Activated CD8-positive, alpha-beta memory T cell treated with anti-CD3 and anti-CD28 coated beads for 4 hours (primary cell): Measurements from ENCODE around the gene MTCH2.
A peak's percentile ranks its signal among the peaks of the same experiment; 100 is the strongest.
"Not testable (repeated sequence)": the region's sequence is repeated elsewhere in the genome, so short reads cannot be mapped to it uniquely, and the experiment has no call there.

Source experiments
- DNase-seq, 2 donors: peaks; one replicate each; pipeline ENCODE4 v3.0.0-alpha.2; 2020; ENCODE audit warnings: low read depth in 2 of 2

MTCH2 gene

GRCh38 chr11:47642099-47642855, at the start of gene MTCH2:
MTCH2 (minus strand) TSS chr11:47642559; CDS start chr11:47642465, 94 bp downstream.
- DNase-seq = peak; percentile 92 to 93

- no peak for DNase-seq
Observed at GRCh38 chr11:47691979-47692378, 49.6 kb upstream of the MTCH2 start.

GRCh38 chr11:47689480-47689879, 47.1 kb upstream of the MTCH2 start:
- no peak for DNase-seq

GRCh38 chr11:47688991-47689390, 46.6 kb upstream of the MTCH2 start:
- no peak for DNase-seq

GRCh38 chr11:47688111-47688510, 45.8 kb upstream of the MTCH2 start:
- DNase-seq = no peak

GRCh38 chr11:47686704-47687103, 44.3 kb upstream of the MTCH2 start:
- not testable (repeated sequence) for DNase-seq

GRCh38 chr11:47686151-47686550, 43.8 kb upstream of the MTCH2 start:
- no peak for DNase-seq

GRCh38 chr11:47675851-47676250, 33.5 kb upstream of the MTCH2 start:
- DNase-seq = no peak

- no peak for DNase-seq
Observed at GRCh38 chr11:47672283-47672730, 29.9 kb upstream of the MTCH2 start.

GRCh38 chr11:47669856-47670255, 27.5 kb upstream of the MTCH2 start:
- DNase-seq = no peak

- no peak for DNase-seq
Observed at GRCh38 chr11:47668665-47669064, 26.3 kb upstream of the MTCH2 start.

- no peak for DNase-seq
Observed at GRCh38 chr11:47667555-47667954, 25.2 kb upstream of the MTCH2 start.

GRCh38 chr11:47667135-47667534, 24.8 kb upstream of the MTCH2 start:
- no peak for DNase-seq

- not testable (repeated sequence) for DNase-seq
Observed at GRCh38 chr11:47664936-47665335, 22.6 kb upstream of the MTCH2 start.

- DNase-seq = no peak
Observed at GRCh38 chr11:47661245-47661644, 18.9 kb upstream of the MTCH2 start.

GRCh38 chr11:47659276-47659675, 16.9 kb upstream of the MTCH2 start:
- DNase-seq = no peak

- no peak for DNase-seq
Observed at GRCh38 chr11:47656260-47656885, 14.0 kb upstream of the MTCH2 start.

- no peak for DNase-seq
Observed at GRCh38 chr11:47651818-47652469, 9.6 kb upstream of the MTCH2 start.

GRCh38 chr11:47649276-47649675, 6.9 kb upstream of the MTCH2 start:
- no peak for DNase-seq

- no peak for DNase-seq
Observed at GRCh38 chr11:47646019-47646418, 3.7 kb upstream of the MTCH2 start.

GRCh38 chr11:47645500-47645899, 3.1 kb upstream of the MTCH2 start:
- no peak for DNase-seq

- no peak for DNase-seq
Observed at GRCh38 chr11:47641600-47642098, 710 bp downstream of the MTCH2 start.

GRCh38 chr11:47640506-47640905, 1.9 kb downstream of the MTCH2 start:
- DNase-seq = not testable (repeated sequence)
